Stimulated activated CD4-positive, alpha-beta T cell treated with anti-CD3 and anti-CD28 coated beads, Interleukin-15, amount 100 ng/mL, for 24 hours (primary cell): ENCODE data around the gene ERO1B.
"Not testable (repeated sequence)": the region's sequence is repeated elsewhere in the genome, so short reads cannot be mapped to it uniquely, and the experiment has no call there.

ENCODE experiments used
- DNase-seq: peaks from one replicate; pipeline ENCODE4 v3.0.0-alpha.2; 2020

ERO1B gene, protein sequence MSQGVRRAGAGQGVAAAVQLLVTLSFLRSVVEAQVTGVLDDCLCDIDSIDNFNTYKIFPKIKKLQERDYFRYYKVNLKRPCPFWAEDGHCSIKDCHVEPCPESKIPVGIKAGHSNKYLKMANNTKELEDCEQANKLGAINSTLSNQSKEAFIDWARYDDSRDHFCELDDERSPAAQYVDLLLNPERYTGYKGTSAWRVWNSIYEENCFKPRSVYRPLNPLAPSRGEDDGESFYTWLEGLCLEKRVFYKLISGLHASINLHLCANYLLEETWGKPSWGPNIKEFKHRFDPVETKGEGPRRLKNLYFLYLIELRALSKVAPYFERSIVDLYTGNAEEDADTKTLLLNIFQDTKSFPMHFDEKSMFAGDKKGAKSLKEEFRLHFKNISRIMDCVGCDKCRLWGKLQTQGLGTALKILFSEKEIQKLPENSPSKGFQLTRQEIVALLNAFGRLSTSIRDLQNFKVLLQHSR

DNA sequence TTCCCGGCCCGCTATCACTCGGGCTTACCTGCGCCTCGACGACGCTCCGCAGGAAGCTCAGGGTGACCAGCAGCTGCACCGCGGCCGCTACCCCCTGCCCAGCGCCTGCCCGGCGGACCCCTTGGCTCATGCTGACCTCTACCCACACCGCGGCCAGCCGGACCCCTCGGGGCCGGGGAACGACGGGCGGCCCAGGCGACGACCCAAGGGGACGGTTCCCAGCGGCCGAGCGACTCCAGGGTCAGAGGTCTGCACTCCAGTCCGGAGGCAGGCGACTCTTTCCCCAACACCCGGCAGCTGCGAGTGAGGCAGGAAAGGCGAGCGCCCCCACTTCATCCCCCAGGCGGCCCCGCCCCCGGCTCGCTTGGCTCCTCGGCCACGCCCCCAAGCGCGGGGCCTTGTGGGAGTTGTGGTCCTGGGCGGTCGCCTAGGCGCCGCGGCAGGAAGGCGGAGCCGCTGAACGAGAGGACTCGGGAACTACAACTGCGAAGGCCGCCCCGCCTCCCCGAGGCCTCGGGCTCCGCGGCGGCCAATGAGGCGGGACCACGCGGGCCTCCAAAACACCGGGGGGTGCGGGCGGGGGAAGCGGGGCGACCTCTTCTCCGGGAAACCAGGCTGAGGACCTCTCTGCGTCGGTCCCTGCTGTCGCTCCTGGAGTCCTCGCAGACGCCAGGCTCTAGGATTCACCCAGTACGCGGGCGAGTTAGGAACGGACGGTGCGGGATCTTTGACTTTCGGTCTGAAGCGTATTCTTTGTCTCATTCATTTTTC is at the start of gene ERO1B:
TSS of gene ERO1B (minus strand) at position 305 of the 771 bp plus-strand sequence. CDS start at position 130, 175 bp downstream.
- DNase-seq = peak; percentile 98

DNA sequence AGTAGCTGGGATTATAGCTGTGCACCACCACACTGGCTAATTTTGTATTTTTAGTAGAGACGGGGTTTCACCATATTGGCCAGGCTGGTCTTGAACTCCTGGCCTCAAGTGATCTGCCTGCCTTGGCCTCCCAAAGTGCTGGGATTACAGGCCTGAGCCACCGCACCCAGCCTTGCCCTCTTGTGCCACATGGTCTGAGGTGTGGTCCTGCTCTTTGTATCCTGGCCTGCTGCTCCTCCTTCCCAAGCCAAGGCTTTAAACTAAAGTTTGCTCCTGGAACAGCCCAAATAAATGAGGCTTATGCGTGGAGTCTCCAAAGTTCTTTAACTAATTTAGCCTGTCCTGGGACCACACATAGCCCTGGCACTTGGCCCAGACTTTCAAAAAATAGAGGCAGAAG is 49.7 kb upstream of the ERO1B start:
- not testable (repeated sequence) for DNase-seq

DNA sequence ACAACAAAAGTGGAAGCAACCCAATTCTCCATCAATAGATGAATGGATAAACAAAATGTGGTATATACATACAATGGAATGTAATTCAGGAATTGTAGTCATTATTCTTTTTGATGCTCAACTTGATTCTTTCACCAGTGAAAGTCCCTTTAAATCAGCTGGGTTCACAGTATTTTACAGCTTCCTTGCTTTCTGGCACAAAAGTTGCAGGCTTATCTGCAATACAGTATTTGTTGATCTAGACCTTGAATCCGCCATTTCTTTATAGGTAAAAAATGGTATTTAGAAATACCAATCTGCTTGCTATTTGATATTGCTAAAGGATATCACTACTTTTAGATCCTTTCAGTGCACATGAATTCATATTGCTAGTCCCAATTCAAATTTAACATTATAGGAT is 44.7 kb upstream of the ERO1B start:
- no peak for DNase-seq

DNA sequence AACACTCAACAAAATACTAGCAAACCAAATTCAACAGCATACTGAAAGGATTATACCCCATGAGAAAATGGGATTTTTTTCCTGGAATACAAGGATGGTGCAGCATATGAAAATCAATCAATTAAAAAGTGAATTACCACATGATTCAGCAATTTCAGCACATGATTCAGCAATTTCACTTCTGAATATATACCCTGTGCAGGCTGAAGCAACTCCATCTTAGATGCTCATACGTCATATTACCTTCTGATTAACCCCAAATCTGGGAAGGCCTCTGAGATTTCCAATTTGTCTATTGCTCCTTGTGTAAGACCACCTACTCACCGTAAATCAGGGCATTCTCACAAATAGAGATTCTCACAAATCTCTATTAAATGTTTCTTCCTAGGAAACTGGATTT is 43.8 kb upstream of the ERO1B start:
- DNase-seq = no peak

DNA sequence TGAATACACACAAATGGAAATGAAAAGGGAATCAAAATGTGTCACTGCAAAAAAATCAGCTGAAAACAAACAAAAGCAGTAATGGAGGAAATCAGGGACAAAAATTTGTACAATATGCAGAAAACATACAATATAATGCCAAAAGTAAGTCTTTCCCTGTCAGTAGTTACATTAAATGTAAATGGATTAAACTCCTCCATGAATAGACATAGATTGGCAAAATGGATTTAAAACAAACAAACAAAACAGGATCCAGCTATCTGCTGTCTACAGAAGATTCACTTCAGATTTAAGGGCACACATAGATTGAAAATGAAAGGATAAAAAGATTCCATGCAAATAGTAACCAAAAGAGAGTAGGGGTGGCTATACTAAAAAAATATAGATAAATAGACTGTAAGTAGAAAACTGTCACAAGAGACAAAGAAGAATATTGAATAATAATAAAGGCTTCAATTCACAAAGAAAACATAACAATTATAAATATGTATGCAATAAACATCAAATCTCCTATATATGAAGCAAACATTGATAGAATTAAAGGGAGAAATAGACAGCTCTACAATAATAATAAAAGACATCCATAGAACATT is 42.2 kb upstream of the ERO1B start:
- no peak for DNase-seq

DNA sequence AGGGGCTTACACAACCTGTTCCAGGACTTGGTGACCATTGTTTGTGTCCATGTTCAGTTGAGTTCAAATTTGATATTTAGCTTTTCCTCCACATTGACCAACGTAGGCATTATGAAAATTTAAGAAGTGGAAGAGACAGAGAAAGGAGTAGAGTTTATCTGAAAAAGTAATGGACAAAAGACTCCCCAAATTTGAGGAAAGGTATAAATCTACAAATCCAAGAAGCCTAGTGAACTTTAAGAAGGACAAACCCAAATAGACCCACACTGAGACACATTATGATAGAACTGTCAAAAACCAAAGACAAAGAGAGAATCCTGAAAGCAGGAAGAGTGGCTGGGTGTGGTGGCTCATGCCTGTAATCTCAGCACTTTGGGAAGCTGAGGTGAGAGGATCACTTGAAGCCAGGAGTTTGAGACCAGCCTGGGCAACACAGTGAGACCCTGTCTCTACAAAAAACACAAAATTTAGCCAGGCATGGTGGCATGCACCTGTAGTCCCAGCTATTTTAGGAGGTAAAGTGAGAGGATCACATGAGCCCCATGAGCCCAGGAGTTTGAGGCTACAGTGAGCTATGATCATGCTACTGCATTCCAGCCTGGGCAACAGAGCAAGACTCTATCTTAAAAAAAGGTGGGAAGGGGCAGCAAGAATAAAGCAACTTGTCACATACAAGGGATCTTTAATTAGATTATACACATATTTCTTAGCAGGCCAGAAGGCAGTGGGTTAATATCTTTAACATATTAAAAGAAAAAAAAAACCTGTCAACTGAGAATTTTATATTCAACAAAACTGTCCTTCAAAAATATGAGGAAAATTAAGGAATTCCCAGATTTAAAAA is 41.0 kb upstream of the ERO1B start:
- no peak for DNase-seq

DNA sequence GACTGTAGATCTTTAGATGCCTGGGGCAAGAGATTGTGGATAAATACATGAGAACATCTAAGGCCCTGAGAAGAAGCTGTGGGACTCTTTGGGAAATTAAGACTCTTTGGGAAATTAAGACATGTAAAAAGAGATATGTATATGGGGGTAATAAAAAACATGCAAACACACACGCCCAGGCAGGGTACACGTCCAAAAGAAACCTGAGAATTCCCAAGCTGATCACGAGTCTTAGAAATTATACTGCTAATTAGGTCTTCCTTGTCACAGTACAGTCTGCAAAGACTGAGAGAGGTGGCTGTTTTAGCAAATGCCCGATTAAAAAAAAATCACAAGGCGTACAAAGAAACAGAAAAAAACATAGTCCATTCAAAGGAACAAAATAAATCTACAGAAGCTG is 39.3 kb upstream of the ERO1B start:
- no peak for DNase-seq

DNA sequence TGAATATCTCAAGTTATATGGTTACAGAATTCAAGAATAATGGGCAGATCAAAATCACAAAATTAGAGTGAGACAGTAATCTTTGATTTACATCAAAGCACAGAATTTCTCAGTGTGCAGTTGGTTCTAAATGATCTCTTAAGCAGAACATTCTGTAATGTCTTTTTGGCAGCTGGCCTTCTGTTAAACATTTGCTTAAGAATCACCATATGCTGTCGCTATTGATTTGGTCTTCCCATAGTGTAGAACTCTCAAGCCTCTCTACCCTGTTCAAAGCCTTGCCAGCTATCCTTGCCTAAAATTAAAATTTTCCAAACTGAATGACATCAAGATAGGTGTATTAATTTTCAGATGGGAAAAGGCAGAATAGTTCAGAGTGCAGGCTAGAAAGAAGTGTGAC is 38.9 kb upstream of the ERO1B start:
- no peak for DNase-seq

DNA sequence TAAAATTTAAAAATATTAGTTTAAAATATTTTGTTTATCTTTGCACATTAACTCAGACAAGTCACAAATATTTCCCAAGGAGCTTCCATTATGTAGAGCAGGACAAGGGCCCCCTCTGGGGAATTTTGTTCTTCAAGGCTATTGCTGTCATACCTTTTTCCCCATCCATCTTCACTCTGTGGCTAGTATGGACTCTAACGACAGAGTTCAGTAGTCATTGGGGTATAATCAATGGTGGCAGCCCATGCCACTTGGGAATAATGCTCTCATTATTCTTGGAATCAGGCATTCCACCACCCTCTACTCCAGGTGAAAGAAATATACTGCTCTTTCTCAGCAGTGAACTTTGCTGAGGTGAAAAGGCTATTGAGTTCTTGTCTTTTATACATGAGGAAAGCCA is 38.5 kb upstream of the ERO1B start:
- no peak for DNase-seq

DNA sequence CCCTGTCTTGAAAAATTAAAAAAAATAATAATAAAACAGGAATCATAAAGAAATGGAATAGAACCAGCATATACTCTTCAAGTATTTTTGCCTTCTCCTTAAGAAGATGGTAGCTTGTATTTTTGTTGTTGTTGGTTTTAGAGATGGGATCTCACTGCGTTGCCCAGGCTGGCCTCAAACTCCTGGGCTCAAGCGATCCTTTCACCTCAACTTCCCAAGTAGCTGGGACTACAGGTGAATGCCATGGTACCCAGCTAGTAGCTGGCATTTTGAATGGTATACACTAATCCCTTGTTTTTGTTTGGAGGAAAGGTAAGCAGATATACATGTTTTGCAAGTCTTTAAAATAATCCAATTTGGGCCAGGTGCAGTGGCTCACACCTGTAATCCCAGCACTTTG is 34.7 kb upstream of the ERO1B start:
- DNase-seq = no peak

DNA sequence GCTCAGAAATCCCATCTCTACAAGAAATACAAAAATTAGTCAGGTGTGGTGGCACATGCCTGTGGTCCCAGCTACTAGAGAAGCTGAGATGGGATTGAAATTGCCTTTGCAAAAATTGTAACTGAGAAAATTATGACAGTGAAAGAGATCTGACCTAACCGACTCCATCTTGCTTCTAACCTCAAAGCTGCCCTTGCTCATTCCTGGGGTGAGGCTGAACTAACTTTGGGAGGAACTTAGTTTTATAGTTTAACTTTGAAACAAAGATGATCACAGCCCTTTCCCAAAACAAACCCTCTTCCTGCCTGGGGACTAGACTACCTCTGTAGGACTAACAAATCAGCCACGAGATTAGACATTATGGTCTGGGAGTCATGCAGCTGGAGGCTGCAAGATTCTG is 33.8 kb upstream of the ERO1B start:
- no peak for DNase-seq

DNA sequence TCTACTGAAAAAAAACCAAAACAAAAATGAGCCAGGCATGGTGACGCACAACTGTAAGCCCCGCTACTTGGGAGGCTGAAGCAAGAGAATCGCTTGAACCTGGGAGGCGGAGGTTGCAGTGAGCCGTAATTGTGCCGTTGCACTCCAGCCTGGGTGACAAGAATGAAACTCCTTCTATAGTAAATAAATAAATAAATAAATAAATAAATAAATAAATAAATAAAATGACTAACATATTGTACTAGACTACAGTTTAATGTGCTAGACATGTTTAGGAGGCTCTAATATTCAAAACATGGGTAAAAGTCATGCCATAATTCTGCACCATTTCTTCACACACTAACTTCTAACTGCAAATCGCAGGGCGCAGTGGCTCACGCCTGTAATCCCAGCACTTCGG is 33.3 kb upstream of the ERO1B start:
- no peak for DNase-seq

DNA sequence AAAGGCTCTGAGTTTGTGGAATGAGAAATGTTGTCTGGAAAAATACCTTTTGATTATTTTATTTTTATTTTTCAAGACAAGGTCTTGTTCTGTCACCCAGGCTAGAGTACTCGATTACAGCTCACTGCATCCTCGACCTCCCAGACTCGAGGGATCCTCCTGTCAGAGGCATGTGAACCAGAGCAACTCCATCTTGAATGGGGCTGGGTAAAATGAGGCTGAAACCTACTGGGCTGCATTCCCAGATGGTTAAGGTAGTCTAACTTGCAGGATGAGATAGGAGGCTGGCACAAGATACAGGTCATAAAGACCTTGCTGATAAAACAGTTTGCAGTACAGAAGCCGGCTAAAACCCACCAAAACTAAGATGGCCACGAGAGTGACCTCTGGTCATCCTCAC is 32.3 kb upstream of the ERO1B start:
- not testable (repeated sequence) for DNase-seq

DNA sequence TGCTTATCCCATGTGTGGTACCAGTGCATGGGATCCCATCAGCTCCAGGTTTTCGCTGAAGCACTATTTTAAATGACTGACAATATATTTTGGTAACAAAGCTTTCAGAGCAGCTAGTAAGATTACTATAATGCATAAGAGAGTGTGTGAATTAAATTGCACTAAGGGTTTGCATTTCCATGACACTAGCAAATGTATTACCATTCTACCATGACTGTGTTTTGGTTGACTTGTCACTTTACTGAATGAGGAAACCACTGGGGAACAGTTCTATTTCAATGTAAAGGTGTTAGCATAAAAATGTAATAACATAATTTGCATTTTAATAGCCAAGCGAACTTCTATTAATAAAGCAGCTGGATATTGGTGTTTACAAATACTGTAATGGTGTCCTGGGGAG is 31.7 kb upstream of the ERO1B start:
- no peak for DNase-seq

DNA sequence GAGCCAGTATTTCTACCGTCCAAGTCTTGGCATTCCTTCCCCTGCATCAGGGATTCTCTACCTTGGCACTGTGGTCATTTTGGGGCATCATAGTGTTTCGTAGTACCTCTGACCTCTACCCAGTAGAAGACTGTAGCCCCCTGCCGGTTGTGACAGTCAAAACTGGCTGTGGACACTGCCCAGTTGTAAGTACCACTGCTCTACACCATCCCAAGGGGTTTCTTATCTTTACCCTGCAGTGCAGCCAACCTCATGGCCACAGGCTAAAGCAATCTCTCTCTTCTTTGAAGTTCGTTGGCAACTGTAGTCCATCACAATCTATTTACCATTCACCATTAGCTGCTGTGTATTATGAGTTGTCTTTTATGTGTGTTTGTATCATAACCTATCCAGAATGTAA is 29.3 kb upstream of the ERO1B start:
- no peak for DNase-seq

DNA sequence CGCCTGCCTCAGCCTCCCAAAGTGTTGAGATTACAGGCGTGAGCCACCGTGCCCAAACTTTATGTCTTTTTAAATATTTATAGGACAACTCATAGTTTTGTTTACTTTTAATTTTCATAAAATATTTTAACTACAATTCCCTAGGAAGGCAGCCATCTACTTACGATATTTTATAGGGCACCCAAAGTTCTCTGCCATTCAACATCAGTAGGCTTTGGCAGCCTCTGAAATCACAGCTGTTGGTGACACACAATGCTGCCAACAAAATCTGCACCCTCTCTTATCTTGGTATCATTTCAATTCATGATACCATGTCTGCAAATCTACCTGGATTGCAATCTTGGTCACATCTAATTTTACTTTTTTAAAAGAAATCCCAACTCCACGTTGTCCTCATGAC is 27.1 kb upstream of the ERO1B start:
- no peak for DNase-seq

DNA sequence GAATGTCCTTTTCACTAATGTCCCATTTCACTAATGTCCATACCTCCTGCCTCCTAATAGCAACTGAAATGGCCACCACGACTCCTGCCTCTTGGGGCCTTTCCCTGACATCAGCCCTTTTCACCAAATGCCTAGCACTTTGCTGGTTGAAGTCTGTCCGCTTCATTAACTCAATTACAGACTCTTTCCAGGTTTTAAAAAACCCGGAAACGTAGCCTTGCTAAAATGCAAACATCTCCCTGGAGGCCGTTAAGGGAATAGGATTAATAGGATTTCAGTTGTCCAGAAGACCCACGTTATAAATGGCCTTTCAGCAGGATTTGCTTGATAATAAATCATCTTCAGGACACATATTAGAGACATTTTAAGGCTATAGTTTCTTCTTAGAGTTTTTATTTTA is 25.7 kb upstream of the ERO1B start:
- no peak for DNase-seq

DNA sequence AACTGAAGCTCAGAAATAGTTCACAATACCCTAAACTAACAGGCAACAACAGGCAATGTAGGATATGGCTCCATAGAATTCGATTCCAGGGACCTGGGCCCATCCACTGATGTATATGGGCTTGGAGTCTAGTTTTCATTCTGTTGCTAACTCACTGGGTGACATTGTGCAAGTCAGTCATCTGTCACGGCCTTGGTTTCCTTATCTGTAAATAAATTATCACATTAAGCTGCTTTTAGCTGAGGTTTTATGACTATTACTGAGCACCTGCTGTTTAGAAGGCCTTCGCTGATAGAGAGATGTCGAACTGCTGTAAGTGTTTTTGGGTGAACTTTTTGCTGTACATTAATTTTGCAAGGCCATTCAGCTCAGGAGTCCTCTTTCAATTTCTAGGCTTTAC is 22.9 kb upstream of the ERO1B start:
- DNase-seq = no peak

DNA sequence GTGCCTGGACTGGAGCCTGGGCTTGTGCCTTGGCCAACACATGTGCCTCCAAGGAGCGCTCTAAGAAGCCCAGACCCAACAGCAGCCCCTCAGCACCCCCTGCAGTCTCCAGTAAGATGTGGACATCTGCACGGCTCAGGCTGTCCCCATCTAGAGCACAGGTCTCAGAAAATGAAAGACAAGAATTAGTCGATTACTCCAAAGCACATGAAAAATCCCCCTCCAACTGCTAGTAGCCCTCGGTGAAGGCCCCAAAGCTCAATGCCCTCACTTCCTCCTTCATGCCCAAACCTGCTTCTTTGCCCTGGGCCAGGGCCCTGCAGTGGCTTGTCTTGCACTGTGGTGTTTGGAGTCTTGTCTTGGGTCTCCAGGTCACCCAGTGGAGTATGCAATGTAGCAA is 21.9 kb upstream of the ERO1B start:
- peak; percentile 17 for DNase-seq

DNA sequence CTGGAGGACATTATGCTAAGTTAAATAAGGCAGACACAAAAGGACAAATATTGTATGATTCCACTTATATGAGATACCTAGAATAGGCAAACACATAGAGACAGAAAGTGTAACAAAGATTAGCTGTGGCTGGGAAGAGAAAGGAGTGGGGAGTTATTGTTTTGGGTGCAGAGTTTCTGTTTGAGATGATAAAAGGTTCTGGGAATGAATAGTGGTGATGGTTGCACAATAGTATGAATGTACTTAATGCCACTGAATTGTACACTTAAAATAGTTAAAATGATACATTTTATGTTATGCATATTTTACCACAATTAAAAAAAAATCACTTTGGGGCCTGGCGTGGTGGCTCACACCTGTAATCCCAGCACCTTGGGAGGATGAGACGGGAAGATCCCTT is 21.2 kb upstream of the ERO1B start:
- no peak for DNase-seq

DNA sequence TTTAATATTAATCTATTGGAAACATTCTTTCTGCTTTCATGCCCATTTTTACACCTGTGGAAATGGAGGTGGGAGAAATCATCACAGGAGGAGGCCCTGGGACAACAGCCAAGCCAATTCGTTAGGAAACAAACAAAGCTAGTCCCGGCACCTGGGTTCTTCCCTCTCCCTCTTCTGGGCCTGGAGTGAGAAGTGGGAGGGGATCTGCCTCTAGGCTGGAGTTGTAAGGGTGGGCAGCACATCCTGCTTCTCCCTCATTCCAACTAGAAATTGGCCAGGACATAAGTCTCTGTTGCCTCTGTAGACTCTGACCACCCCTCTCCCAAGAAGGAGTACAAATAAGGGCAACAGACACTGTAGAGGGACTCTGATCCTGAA is 20.2 kb upstream of the ERO1B start:
- DNase-seq = no peak

DNA sequence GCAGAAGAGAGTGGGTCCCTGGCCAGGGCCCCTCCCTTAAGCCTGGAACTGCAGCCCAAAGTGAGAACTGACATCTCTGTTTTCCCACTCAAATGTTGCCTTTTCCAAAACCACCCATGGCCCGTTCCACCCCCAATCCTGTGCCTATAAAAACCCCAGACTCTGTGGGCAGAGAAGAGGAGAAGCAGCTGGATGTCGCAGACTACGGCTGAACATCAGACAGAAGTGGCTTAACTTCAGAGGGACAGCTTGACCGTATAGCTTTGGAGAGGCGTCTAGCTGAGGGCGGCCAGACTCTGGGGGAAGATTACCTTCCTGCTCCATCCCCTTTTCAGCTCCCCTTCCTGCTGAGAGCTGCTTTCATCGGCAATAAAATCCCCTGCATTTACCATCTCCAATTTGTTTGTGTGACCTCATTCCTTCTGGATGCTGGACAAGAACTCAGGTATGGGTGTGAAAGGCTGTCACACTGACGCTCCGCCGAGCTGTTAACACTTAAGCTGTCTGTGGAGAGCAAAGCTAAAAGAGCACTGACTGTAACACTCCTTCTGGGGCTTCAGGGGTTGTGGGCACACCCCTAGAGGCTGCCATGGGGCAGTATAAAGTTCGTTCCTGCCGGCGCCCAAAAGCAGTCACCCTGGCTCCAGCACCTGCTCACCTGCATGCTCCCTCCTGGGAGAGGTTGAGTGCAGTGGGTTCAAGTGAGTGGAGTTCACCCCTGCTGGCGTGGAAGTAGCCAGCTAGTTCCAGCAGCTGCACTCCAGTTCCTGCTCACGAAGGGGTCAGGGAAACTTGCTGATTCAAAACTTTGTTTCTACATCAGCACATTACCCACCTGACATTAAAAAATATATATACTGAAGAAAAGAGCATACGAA is 19.6 kb upstream of the ERO1B start:
- no peak for DNase-seq
